ENCODE measurements around the gene CEP44.

The CEP44 gene

GRCh38 chr4:174381440-174381800 is 97.7 kb downstream of the CEP44 start:
- ATAC-seq (no peak), DNase-seq (no peak)
- peak overlapping the region in 1 of 2 donors; percentile 85 for H3K27ac Mint-ChIP-seq
- no peaks in the 10 kb centered on the region for H3K27me3 Mint-ChIP-seq
- H3K4me1 Mint-ChIP-seq = no peaks in the 10 kb centered on the region
- H3K9me3 Mint-ChIP-seq = no peaks in the 10 kb centered on the region
- no peak overlapping the region for H3K4me3 Mint-ChIP-seq
